Measurements from ENCODE around the gene AGBL4.

GRCh38 chr1:49527606-49528305 lies 496.0 kb downstream of the AGBL4 start:
- TF ChIP-seq SNAI2 (CRISPR knock-in tag; IDR thresholded peaks at IDR 0.05) (no peak), PATZ1 (CRISPR knock-in tag; IDR thresholded peaks at IDR 0.05; ENCODE audit: borderline replicate concordance) (no peak), POU6F1 (CRISPR knock-in tag; IDR thresholded peaks at IDR 0.05; ENCODE audit: borderline replicate concordance, low read depth) (no peak), ZFP30 (CRISPR knock-in tag; IDR thresholded peaks at IDR 0.05) (no peak)
